ENCODE results near the gene NIN.

The NIN gene

DNA sequence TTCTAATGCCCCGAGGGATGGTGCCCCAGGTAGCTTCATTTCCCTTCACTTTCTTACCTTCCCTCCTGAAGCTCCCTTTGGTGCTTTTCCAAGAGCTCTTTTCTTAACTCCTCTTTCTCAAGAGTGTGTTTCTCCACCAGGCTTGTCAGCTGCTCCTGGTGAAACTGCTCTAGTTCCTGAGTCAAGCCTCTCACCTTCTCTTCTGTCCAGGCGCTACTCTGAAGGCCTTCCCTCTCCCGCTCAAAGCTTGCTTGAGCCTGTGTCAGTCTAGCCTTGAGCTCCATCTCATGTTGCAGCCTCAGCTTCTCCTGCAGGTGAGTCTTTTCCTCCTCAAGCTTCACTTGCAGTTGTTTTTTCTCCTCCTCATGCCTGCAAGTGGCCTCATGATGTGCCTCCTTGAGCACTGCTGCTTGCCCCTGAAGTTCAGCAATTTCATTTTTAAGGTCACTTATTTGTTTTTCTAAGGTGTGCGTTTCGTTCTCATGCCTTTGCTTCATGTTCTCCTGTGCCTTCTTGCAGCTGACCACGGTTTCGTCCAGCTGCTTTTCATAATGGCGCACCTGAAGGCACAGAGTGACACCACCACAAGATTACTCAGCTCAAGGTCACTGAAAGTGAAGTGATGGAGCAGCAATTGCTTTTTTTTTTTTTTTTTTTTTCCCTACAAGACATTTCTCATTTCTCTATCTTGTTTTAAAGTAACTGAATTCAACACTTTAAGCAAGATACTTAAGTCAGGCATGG, 71.0 kb downstream of the NIN start:
- no peak for DNase-seq (ENCODE audit: low read depth)

GRCh38 chr14:50758945-50759344, 72.0 kb downstream of the NIN start:
- no peak for DNase-seq (ENCODE audit: low read depth)

DNA sequence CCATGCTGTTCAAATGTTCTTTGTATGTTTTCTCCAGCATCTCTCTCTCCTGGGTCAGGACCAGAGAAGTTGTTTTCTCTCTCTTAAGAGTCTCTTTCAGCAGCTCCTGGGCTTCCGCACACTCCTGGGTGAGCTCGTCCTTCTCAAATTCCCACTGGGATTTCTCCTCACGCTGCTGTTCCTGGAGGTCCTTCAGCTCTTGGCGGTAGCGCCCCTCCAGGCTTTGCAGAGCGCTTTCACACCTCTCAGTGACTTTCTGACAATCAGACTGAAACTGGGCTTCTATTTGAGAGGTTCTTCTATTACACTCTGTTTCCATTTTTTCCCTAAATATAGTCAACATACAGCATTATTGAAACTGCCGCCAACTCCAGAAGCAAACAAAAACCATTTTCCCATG, 72.7 kb downstream of the NIN start:
- no peak for DNase-seq (ENCODE audit: low read depth)

- DNase-seq (ENCODE audit: low read depth) = no peak
These were observed 73.3 kb downstream of the NIN start for GRCh38 chr14:50757702-50758101.

GRCh38 chr14:50756300-50756699, 74.7 kb downstream of the NIN start:
- DNase-seq (ENCODE audit: low read depth) = no peak

- no peak for DNase-seq (ENCODE audit: low read depth)
These were observed 80.6 kb downstream of the NIN start for GRCh38 chr14:50750323-50750722.

DNA sequence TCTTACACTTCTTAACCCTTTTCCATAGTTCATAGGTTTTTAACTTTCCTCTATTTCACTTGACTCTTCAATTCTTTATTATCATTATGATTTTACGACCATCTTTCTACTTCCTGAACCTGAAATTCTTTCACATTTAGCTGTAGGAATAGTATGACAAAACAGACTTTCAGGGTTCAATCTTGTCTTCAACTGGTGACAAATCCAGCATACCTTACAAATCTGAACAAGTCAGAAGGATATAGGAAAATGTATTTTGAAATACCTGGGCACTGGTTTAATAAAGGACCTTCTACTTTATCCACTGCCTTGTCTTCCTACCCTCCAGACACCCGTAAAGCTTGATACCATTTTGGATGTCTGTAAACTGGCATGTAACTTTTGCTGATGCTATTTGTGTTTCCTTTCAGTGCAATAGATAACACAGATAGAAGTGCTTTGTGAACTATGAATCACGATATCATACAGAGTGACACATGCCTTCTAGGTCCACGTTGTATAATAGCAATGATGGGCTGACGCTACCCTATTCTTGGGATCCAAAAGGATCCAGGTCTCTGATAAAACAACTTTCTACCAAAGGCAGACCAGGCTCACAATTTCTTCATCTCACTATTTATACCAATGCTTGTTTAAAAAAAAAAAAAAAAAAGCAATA, 85.4 kb downstream of the NIN start:
- DNase-seq (ENCODE audit: low read depth) = no peak

- DNase-seq (ENCODE audit: low read depth) = no peak
These were observed 86.7 kb downstream of the NIN start for GRCh38 chr14:50744231-50744630.

- DNase-seq (ENCODE audit: low read depth) = no peak
These were observed 89.4 kb downstream of the NIN start for GRCh38 chr14:50741567-50741966.

GRCh38 chr14:50740856-50741255, 90.1 kb downstream of the NIN start:
- DNase-seq (ENCODE audit: low read depth) = no peak

DNA sequence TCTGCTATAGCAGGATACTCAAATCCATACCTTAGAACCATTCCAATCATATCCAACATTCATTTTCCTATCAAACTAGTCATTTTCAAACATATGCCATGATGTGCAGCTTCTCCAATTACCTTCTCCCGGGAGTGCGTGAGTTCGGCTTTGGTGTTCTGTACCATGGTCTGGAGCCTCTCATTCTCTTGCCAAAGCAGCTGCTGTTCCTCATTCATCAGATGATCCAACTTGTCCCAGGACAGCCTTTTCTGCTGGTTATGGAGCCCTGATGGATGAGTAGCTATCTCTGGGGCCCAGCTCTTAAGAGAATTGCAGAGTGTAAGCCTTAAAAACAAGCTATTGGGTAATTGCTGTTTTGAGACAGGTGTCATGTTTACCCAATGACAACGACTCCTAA, 91.8 kb downstream of the NIN start:
- DNase-seq (ENCODE audit: low read depth) = no peak

- no peak for DNase-seq (ENCODE audit: low read depth)
These were observed 94.0 kb downstream of the NIN start for GRCh38 chr14:50736932-50737419.

- DNase-seq (ENCODE audit: low read depth) = no peak
These were observed 95.8 kb downstream of the NIN start for GRCh38 chr14:50734950-50735695.

GRCh38 chr14:50733494-50733893, 97.5 kb downstream of the NIN start:
- no peak for DNase-seq (ENCODE audit: low read depth)

GRCh38 chr14:50728836-50729235, 102.1 kb downstream of the NIN start:
- DNase-seq (ENCODE audit: low read depth) = no peak

GRCh38 chr14:50726372-50727107, 104.4 kb downstream of the NIN start:
- DNase-seq (ENCODE audit: low read depth) = no peak

DNA sequence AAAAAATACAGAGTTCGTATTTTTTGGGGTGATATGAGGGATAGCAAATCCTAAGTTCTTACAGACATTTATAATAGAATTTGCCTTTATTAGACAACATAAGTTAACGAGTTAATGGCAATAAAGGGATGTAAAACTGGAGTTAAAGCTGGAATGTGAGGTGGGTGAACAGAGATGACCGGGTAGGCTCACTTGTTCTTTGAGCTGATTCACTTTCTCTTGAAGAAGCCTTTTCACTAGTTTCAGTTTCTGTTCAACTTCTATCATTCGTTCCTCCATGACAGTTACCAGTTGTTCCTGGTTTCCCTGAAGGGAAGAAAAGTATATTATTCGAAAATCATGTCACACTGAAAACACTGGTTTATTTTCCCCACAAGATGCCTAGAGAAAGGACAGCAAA, 105.2 kb downstream of the NIN start:
- DNase-seq (ENCODE audit: low read depth) = no peak

- DNase-seq (ENCODE audit: low read depth) = no peak
These were observed 110.8 kb downstream of the NIN start for GRCh38 chr14:50719911-50720759.

DNA sequence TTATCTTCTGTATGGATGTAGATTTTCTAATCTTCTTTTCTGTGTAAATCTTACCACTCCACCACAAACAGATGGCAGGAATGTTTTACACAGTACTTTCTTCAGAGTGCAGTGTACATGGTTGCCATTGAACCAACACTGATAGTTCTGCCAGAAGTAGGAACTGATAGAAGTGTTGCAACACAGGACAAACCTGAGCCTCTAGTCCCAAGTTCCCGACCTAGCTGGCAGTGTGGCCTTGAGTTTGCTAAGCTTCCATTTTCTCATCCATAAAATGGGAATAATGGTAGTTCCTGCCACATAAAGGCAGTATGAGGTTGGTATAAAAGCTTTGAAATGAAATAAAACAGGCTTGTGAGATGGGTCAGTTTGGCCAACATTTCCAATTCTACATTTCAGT, 112.0 kb downstream of the NIN start:
- no peak for DNase-seq (ENCODE audit: low read depth)

DNA sequence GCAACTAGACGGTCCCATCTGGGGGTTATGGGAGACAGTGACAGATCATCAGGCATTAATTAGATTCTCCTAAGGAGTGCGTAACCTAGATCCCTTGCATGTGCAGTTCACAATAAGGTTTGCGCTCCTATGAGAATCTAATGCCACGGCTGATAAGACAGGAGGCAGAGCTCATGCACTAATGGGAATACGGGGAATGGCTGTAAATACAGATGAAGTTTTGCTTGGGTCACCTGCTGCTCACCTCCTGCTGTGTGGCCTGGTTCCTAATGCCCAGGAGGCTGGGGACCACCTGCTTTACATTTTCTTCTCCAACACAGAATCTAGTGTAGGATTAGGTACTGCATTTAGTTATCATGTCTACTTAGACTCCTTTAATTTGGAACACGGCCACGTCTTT, 113.2 kb downstream of the NIN start:
- DNase-seq (ENCODE audit: low read depth) = no peak

DNA sequence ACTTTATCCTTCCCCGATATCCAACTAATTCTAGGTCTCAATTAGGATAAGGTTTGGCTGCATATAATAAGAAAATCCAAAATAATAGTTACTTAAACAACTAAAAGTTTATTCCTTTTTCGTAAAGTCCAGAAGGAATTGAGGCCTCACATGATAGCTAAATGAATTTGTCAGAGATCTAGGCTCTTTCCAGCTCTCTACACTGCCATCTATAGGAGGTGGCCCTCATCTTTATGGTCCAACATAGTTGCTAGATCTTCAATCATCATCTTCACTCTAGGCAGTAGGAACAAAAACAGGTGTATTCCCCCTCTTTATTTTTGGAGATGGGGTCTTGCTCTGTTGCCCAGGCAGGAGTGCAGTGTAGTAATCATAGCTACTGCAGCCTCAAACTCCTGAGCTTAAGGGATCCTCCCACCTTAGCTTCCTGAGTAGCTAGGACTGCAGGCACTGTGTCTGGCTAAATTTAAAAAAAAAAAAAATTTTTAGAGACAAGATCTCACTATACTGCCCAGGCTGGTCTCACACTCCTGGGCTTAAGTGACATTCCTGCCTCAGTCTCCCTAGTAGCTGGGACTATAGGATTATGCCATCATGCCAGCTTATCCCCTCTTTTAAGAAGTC, 116.4 kb downstream of the NIN start:
- no peak for DNase-seq (ENCODE audit: low read depth)
